Measurements from ENCODE around the gene LIG3. TPM values are rescaled to one million over a fixed set of nuclear protein-coding genes. Genes with fewer than 3 reads are reported as not detected.

LIG3 gene
- 16.6 to 22.2 TPM (median 21.6 TPM) in 5 replicates for total RNA-seq (2022; extraction: Qiagen RNA extraction; ENCODE audit: low read depth)

DNA sequence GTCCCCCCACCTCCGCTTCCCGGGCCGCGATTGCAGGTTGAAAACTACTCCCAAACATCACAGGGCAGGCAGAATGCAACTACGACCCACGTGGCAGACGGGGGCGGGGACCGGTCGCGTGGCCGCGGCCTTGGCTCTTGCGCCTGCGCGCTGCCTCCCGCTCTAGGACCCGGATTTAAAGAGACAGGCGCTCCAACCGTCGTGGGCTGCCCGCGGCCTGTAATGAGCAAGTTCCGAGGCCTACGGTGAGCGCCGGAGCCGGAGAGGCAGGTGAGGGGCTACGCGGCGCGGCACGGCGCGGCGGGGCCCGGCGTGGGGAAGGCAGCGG, at the start of gene LIG3:
LIG3 (plus strand) TSS at position 160 of the 328 bp plus-strand sequence. CDS start 2,494 bp downstream, outside the sequence.

GRCh38 chr17:34961093-34961911, 19.0 kb upstream of the LIG3 start, which contains the start of the genes CCT6B and ZNF830:
TSS of gene CCT6B (minus strand) at chr17:34961460. CDS start at chr17:34961393, 67 bp downstream.
TSS of gene ZNF830 (plus strand) at chr17:34961540. CDS start at chr17:34961567, 27 bp downstream.

Other genes starting within 250 kb of the LIG3 start
- gene CCT6B, start 19.1 kb upstream of the LIG3 start, total RNA-seq (2022; extraction: Qiagen RNA extraction; ENCODE audit: low read depth), result 0.91 to 1.5 TPM (median 1.3 TPM) in 5 replicates
- 13.2 to 24.7 TPM (median 15.2 TPM) in 5 replicates for gene ZNF830, start 19.0 kb upstream of the LIG3 start, total RNA-seq (2022; extraction: Qiagen RNA extraction; ENCODE audit: low read depth)
- 44.3 to 58.0 TPM (median 51.1 TPM) in 5 replicates for gene RFFL, start 83.2 kb downstream of the LIG3 start, total RNA-seq (2022; extraction: Qiagen RNA extraction; ENCODE audit: low read depth)
- 20.6 to 33.4 TPM (median 27.8 TPM) in 5 replicates for gene RAD51D, start 139.3 kb downstream of the LIG3 start, total RNA-seq (2022; extraction: Qiagen RNA extraction; ENCODE audit: low read depth)
- 0.11 TPM in 1 of 5 replicates, not detected in the others for gene FNDC8, start 141.1 kb downstream of the LIG3 start, total RNA-seq (2022; extraction: Qiagen RNA extraction; ENCODE audit: low read depth)
- 26.5 to 40.5 TPM (median 37.2 TPM) in 5 replicates for gene NLE1, start 161.8 kb downstream of the LIG3 start, total RNA-seq (2022; extraction: Qiagen RNA extraction; ENCODE audit: low read depth)
- gene UNC45B, start 167.3 kb downstream of the LIG3 start, total RNA-seq (2022; extraction: Qiagen RNA extraction; ENCODE audit: low read depth), result not detected in 5 replicates
- not detected in 5 replicates for gene SLC35G3, start 213.9 kb downstream of the LIG3 start, total RNA-seq (2022; extraction: Qiagen RNA extraction; ENCODE audit: low read depth)